Astrocyte (in vitro differentiated cells and primary cell): ENCODE measurements around the gene PIM3. TPM values are rescaled to one million over a fixed set of nuclear protein-coding genes. Genes with fewer than 3 reads are reported as not detected.

ENCODE experiments used
- DNase-seq: peaks from one replicate; pipeline ENCODE4 v3.0.0-alpha.2; 2010; ENCODE audit warnings: low read depth
- FAIRE-seq: peaks from 2 replicates; lab custom pipeline; 2011; peaks lifted over from hg19 to GRCh38; lab: Jason Lieb, UNC
- H2AFZ ChIP-seq: 2 replicates; pipeline ENCODE4 v1.6.0; 2012; ENCODE audit warnings: low read depth, low read length, inconsistent platforms
- H3K27ac ChIP-seq: 2 replicates; pipeline ENCODE4 v1.5.1; 2011; ENCODE audit warnings: low read depth, low read length, inconsistent platforms
- H3K27me3 ChIP-seq: 2 replicates; pipeline ENCODE4 v1.6.0; 2011; ENCODE audit warnings: low read length, inconsistent platforms; ENCODE audit not compliant: insufficient read depth
- H3K36me3 ChIP-seq: 2 replicates; pipeline ENCODE4 v1.5.1; 2011; ENCODE audit warnings: low read length, inconsistent platforms; ENCODE audit not compliant: insufficient read depth
- H3K4me1 ChIP-seq: 2 replicates; pipeline ENCODE4 v1.5.1; 2011; ENCODE audit warnings: low read length, inconsistent platforms; ENCODE audit not compliant: insufficient read depth
- H3K4me2 ChIP-seq: 2 replicates; pipeline ENCODE4 v1.6.0; 2012; ENCODE audit warnings: low read length, inconsistent platforms
- H3K4me3 ChIP-seq: 2 replicates; pipeline ENCODE4 v1.5.1; 2011; ENCODE audit warnings: low read depth, mild to moderate bottlenecking, low read length, inconsistent platforms; ENCODE audit not compliant: insufficient read depth
- H3K79me2 ChIP-seq: 2 replicates; pipeline ENCODE4 v1.6.0; 2012; ENCODE audit warnings: mild to moderate bottlenecking, low read length, inconsistent platforms; ENCODE audit not compliant: insufficient read depth
- H3K9ac ChIP-seq: 2 replicates; pipeline ENCODE4 v1.6.0; 2012; ENCODE audit warnings: mild to moderate bottlenecking, low read length, inconsistent platforms
- H3K9me3 ChIP-seq: 2 replicates; pipeline ENCODE4 v1.5.1; 2012; ENCODE audit warnings: low read depth, mild to moderate bottlenecking, low read length, inconsistent platforms; ENCODE audit not compliant: insufficient read depth
- H4K20me1 ChIP-seq: 2 replicates; pipeline ENCODE4 v1.6.0; 2012; ENCODE audit warnings: low read length, inconsistent platforms; ENCODE audit not compliant: insufficient read depth
- H3K27ac Mint-ChIP-seq: one replicate; pipeline ENCODE4 v1.8.0; 2021; ENCODE audit warnings: mild to moderate bottlenecking, mixed read lengths; ENCODE audit not compliant: unreplicated experiment
- H3K27me3 Mint-ChIP-seq: one replicate; pipeline ENCODE4 v1.8.0; 2021; ENCODE audit warnings: low read depth, mixed read lengths; ENCODE audit not compliant: unreplicated experiment
- H3K36me3 Mint-ChIP-seq: one replicate; pipeline ENCODE4 v1.8.0; 2021; ENCODE audit warnings: low read depth, mixed read lengths; ENCODE audit not compliant: unreplicated experiment
- H3K4me1 Mint-ChIP-seq: one replicate; pipeline ENCODE4 v1.8.0; 2021; ENCODE audit warnings: low read depth, mixed read lengths; ENCODE audit not compliant: unreplicated experiment
- H3K4me3 Mint-ChIP-seq: one replicate; pipeline ENCODE4 v1.8.0; 2021; ENCODE audit warnings: mild to moderate bottlenecking, moderate library complexity, mixed read lengths; ENCODE audit not compliant: unreplicated experiment
- H3K9me3 Mint-ChIP-seq: one replicate; pipeline ENCODE4 v1.8.0; 2021; ENCODE audit warnings: mild to moderate bottlenecking, mixed read lengths; ENCODE audit not compliant: unreplicated experiment
- EZH2 ChIP-seq: IDR thresholded peaks from 2 replicates; pipeline ENCODE4 v1.6.1; 2012; ENCODE audit warnings: mild to moderate bottlenecking, low read length, inconsistent platforms; ENCODE audit not compliant: insufficient read depth
- total RNA-seq: library from RNA; stranded (reverse); gene quantifications from 2 replicates; pipeline ENCODE4 v1.2.1, GENCODE V29; 2021
- TF ChIP-seq, protein P1 (sequence below): IDR thresholded peaks from 2 replicates; pipeline ENCODE4 v1.5.1; 2011; ENCODE audit warnings: low read depth, mild to moderate bottlenecking, inconsistent platforms, low read length, moderate library complexity; ENCODE audit not compliant: insufficient read depth

PIM3 gene
- total RNA-seq, 1 donor from 2014 or later: 15.5 TPM

GRCh38 chr22:49991167-49991566 is 30.6 kb downstream of the PIM3 start:
- H3K4me1 Mint-ChIP-seq: no peaks in the 10 kb centered on the region
- H3K4me3 Mint-ChIP-seq: no peak overlapping the region
- H4K20me1 ChIP-seq: no peaks in the 10 kb centered on the region
- FAIRE-seq: no peak
- no peaks in the 10 kb centered on the region for H3K4me1 ChIP-seq
- no peak overlapping the region for H3K4me3 ChIP-seq
- DNase-seq: no peak
- no peaks in the 10 kb centered on the region for H3K9me3 ChIP-seq
- H2AFZ ChIP-seq: no peak overlapping the region
- H3K27ac ChIP-seq: no peak overlapping the region
- H3K9me3 Mint-ChIP-seq: peaks cover 22% of the 10 kb centered on the region
- no peaks in the 10 kb centered on the region for H3K79me2 ChIP-seq
- no peaks in the 10 kb centered on the region for H3K36me3 ChIP-seq
- H3K36me3 Mint-ChIP-seq: no peaks in the 10 kb centered on the region
- no peak overlapping the region for H3K4me2 ChIP-seq
- H3K27me3 ChIP-seq: no peaks in the 10 kb centered on the region
- H3K9ac ChIP-seq: no peak overlapping the region
- TF ChIP-seq, protein P1, sequence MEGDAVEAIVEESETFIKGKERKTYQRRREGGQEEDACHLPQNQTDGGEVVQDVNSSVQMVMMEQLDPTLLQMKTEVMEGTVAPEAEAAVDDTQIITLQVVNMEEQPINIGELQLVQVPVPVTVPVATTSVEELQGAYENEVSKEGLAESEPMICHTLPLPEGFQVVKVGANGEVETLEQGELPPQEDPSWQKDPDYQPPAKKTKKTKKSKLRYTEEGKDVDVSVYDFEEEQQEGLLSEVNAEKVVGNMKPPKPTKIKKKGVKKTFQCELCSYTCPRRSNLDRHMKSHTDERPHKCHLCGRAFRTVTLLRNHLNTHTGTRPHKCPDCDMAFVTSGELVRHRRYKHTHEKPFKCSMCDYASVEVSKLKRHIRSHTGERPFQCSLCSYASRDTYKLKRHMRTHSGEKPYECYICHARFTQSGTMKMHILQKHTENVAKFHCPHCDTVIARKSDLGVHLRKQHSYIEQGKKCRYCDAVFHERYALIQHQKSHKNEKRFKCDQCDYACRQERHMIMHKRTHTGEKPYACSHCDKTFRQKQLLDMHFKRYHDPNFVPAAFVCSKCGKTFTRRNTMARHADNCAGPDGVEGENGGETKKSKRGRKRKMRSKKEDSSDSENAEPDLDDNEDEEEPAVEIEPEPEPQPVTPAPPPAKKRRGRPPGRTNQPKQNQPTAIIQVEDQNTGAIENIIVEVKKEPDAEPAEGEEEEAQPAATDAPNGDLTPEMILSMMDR: no peak
- no peak for TF ChIP-seq EZH2
- H3K27me3 Mint-ChIP-seq: peaks cover 30% of the 10 kb centered on the region
- no peak overlapping the region for H3K27ac Mint-ChIP-seq

DNA sequence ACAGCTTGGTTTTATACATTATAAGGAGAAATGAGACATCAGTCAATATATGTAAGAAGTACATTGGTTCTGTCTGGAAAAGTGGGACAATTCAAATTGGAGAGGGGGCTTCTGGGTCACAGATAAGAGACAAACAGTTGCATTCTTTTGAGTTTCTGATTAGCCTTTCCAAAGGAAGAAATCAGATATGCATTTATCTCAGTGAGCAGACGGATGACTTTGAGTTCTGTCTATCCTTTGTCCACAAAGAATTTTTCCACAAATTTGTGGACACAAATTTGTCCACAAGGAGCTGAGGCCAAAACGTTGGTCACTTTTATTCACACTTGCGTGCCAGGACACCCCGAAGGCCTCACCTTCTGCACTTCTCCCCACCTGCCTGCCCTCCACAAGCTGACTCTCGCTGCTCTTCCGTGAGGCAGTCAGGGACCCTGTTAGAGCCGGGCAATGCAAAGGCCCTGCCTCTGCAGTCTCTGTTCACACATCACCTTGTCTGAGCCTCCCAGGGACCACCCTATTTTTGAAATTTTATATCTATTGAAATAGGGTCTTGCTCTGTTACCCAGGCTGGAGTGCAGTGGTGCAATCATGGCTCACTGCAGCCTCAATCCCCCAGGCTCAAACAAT is 31.4 kb downstream of the PIM3 start:
- H3K27ac Mint-ChIP-seq: no peak overlapping the region
- H3K9me3 Mint-ChIP-seq: peaks cover 19% of the 10 kb centered on the region

More for the DNA sequence above, 31.4 kb downstream of the PIM3 start:
- no peak for DNase-seq
- Histone ChIP-seq H3K4me3 (no peak overlapping the region), H3K9ac (no peak overlapping the region), H2AFZ (no peak overlapping the region), H3K9me3 (no peaks in the 10 kb centered on the region), H3K4me2 (no peak overlapping the region), H4K20me1 (no peaks in the 10 kb centered on the region), H3K27ac (no peak overlapping the region), H3K79me2 (no peaks in the 10 kb centered on the region), H3K36me3 (no peaks in the 10 kb centered on the region), H3K4me1 (no peaks in the 10 kb centered on the region), H3K27me3 (no peaks in the 10 kb centered on the region)
- no peaks in the 10 kb centered on the region for H3K36me3 Mint-ChIP-seq
- no peak for TF ChIP-seq EZH2
- TF ChIP-seq, protein P1: no peak
- no peak overlapping the region for H3K4me3 Mint-ChIP-seq
- no peaks in the 10 kb centered on the region for H3K4me1 Mint-ChIP-seq
- FAIRE-seq: no peak
- peaks cover 27% of the 10 kb centered on the region for H3K27me3 Mint-ChIP-seq
